NCI-H146 (cell line): ENCODE results near the gene TTC21B.
A peak's percentile ranks its signal among the peaks of the same experiment; 100 is the strongest.

ENCODE experiments used
- DNase-seq: peaks from one replicate; lab custom pipeline; 2025; lab: John Stamatoyannopoulos, UW

The TTC21B gene

DNA sequence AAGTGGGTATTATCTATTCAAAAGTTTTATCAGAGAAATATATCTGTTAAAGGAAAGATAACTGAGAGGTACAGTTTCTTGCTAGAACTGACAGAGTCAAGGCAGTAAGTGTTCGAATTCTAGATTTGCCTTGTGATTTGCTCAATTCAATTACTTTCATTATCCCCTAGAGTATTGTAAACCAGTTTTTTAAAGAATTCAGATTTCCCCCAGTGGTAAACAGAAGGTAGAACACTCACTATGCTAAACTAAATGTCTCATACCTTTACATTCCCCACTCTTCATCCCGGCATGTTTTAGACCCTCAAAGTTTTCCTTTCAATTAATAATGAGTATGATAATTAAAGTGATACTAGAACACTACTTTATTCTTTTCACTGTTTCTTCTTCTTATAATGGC lies 28.6 kb downstream of the TTC21B start:
- DNase-seq: no peak

DNA sequence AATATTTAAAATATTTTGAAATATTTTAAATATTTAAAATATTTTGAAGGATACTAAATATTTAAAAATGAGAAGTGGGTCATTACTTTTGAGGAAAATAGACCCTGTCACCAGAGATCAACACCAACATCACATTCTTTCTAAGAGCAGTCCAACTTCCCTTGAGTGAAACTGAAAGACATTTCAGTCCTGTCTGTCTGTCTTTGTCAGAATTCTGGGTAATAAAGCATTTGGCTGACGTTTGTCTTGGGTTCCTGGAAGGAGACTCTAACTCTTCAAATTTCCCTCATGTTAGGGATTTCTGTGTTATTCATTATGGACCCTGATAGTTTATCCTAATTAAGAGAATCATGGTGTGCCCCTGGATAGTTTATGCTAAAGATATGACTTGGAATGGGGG lies 32.8 kb downstream of the TTC21B start:
- no peak for DNase-seq

DNA sequence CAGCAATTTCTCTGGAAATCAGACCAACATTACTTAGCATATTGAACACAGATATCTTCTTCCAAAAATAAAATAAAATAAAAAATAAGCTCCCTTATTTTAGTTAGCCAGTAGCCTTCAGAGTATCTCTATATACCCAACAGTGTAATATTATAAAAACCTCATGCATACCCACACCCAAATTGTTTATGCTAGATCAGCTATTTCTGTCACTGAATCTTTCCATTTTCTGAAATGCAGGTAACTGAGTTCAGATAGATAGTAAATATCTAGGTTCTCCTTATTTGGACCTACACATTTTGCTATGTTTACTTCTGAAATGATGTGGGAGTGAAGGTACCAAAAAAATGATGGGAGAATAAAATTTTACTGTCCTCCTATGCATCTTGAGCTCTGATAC lies 39.9 kb downstream of the TTC21B start:
- DNase-seq: no peak

DNA sequence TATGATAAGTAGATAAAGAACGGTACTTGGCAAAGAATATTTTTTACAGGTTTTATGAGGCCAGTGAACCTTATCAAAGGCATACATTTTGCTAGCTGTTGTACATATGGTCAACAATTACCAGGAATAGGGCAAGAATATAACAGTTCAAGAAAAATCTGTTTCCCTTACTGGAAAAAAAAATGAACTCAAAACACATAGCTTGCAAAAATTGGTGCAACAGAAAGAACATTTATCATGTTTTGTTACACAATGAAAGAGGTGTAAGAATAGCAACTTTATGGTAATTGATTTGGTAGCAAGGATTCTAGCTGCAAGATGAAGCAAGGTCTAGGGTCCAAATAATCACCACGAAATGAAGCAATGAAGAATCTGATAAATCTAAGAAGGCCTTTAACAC lies 41.6 kb downstream of the TTC21B start:
- no peak for DNase-seq

DNA sequence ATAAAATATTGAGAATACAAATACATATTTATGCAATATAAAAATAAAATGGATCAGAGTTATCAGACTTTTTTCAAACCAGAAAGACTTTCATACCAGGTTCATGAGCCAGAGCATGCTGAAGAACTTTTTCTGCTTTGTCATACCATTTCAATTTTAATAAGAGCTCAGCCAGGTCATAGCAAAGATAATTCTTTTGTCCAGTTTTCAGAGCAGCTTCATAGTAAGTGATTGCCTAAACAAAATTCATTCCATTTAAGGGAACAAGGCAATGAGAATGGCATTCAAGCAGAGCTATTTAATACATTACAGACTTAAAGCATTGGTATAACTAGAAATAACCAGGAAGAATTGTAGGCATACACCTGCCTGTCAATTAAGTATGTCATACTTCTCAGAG lies 42.3 kb downstream of the TTC21B start:
- no peak for DNase-seq

DNA sequence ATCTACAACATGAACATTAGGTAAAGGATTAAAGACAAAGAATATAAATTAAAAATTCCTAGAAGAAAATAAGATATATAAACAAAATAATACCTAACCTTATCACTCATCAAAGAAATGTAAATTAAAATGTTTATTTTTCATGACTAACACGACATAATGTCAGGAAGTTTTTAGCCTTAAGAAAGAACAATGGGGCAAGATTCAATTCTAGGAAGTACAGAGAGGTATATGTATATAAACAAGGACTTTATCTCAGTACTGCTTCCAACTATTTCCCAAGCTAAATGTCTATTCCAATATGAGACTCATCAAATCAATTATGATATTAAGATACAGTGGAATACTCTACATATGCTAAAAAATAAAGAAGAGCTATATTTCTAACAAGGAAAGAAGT lies 44.1 kb downstream of the TTC21B start:
- no peak for DNase-seq

DNA sequence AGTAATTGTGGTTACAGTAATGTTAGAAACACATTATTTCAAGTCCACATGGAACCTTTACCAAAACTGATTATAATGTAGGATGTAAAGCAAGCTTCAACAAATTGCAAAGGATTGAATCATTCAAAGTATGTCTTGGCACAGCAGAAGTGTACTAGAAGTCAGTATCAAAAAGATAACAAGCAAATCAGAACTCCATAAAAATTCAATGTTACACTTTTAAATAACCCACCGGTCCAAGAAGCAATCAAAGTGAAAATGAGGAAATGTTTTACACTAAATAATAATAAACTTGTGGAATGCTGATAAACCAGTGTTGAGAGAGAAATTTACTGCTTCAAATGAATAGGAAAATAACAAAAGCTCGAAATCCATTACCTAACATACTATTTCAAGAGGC lies 47.7 kb downstream of the TTC21B start:
- DNase-seq: no peak

DNA sequence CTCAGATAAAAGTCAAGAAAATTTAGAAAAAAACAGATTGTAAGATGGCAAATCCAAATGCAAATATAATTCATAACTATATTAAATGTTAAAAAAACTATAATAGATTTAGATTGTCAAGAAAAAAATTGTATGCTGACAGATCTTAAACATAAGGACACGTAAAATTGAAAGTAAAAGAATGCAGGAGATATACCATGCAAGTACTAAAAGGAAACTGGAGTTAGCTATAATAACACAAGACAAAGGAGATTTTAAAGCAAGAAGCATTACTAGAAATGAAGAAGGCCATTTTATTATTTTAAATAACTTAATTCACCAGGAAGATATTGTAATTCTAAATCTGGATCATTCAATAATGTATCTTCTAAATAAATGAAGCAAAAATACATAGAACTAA lies 48.3 kb downstream of the TTC21B start:
- no peak for DNase-seq

DNA sequence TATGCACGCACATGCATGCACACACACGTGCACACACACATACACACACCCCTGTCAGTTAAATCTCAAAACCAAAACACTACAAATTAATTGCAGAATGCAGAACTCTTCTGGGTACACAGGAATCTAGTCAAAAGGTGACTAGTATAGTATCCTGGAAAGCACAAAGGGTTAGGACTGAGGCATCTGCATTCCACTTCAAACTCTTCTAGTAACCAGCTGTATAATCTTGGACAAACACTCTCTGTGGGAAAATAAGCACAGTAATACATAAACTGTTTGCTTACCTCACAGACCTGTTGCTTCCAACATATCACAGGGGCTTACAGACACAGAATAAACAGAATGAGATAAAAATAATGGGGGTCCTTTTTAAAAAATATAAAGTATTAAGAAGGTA lies 49.1 kb downstream of the TTC21B start:
- DNase-seq: no peak

DNA sequence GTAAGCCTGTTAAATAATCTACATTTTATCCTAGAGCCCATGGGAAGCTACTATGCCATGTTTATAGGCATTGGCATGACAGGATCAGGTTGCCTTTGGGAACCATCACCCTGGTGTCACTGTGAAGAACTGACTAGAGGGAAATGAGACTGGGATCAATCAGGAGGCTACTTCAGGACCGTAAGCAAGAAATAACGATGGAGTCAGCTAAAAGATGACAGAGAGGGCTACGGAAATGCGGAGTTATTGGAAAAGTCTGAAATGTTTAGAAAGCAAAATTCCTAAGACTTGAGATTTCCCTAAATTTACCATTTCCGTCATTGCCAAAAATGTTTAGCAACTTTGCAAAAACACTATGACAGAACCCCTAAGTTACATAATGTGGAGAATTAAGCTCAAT lies 50.2 kb downstream of the TTC21B start:
- no peak for DNase-seq

DNA sequence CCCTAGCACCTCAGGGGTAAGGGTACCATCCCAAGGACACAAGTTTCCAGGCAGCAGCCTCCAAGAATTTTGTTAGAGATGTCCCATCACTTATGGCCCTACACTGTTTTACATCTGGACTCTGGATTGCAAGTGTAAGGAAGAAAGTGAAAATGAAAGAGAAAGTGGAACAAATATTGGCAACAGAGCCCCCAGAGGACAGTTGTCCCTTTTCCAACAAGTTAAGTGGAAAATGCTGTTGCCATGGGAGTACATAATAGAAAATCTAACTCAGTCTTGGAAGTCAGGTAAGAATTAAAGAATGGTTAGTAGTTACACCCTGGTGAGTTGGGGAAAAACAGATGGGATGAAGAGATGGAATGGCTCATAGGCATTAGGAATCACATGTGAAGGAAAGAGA lies 50.6 kb downstream of the TTC21B start:
- DNase-seq: no peak

DNA sequence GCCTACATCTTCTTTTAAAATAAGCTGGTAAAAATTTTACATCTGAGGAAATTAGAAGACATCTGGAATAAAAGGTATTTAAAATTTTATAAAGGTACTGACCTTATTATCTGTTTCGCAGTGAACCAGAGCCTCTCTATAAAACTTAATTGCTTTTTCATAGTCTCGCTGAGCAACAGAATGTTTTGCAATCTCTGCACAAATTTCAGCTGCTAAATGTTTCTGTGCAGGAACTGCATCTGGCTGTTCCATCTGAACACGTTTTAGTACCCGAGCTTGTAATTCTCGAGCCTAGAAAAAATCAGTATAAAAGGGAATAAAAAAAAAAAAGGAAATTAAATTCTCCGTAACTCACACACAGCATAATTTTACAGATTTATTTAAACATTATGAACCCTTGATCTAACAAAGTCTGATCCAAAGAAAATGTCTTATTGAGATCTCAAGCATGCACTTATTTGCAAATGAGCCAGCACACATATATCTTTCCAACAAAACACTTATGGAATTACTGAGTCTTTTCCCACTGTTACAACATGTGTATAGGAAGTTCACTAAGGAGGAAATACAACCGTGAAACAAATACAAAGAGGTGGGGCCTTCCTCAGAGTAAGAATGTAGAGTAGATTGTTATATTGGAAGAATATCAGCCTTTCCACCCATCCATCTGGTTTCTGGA lies 51.8 kb downstream of the TTC21B start:
- DNase-seq: no peak

DNA sequence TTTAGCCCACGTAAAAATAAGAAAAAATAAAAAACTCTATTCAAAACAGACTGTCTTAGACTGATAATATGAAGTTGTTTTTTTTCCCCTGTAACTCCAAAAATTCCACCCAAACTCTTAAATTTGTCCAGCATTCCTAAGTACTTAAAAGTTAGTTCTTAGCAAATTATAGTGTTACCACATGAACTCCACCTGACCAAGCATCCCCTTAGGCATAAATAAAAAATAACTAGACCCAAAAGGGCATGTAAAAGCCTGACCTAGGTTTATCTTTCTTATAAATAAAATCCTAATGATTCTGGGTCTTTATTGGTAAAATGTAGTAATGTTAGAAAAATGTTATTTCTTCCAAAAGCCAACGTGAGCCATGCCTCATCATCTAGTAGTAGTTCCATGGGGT lies 54.3 kb downstream of the TTC21B start:
- no peak for DNase-seq

DNA sequence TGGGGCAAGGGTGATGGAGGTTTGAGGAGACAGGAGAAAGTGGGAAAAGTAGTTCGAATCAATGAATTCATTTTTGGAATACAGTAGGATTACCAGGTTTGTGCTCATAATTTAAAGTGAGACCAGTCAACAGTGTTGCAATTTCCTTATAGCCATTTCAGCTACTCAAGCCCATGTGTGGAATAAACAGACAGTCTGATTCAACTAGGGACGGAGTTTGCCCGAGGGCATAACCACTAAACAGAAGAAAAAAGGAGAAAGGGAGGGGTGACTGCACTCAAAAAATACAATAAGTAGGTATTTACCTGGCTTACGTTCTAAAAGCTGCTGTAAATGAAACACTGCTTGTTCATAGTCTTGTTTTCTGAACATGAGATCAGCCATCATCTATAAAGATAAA lies 55.2 kb downstream of the TTC21B start:
- peak; percentile 44 for DNase-seq

DNA sequence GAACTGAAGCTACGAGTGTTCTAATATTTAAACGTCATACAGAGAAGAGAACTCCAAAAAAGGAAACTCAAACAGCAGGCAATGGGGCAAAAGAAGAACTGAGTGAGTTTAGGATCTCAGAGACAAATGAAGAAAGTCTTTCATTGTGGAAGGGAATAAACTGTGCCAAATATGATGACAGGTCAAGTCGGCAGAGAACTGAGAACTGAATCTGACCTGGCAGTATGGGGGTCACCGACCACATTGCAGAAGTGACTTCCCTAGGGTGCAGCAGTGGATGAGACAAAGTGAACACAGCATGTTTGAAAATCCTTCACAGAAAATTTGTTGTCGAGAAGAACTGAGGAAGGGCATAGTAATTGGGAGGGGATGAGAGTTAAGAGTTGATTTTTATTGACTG lies 55.9 kb downstream of the TTC21B start:
- no peak for DNase-seq

DNA sequence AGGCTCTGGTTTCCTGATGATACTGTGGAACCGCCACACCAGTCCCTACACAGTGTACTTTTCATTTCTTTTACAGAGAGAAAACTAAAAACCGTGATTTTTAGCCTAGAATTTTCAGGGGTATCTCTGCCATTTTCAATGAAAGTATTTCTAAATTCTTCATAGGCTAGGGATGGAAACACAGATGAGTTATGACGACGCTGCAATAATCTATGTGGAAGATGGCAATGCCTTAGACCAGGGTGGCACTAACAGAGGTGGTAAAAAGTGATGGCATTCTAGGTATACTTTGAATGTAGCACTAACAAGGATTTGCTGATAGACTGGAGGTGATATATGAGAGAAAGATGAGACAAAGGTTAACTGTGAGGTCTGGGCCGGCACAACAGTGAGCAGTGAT lies 56.5 kb downstream of the TTC21B start:
- no peak for DNase-seq

DNA sequence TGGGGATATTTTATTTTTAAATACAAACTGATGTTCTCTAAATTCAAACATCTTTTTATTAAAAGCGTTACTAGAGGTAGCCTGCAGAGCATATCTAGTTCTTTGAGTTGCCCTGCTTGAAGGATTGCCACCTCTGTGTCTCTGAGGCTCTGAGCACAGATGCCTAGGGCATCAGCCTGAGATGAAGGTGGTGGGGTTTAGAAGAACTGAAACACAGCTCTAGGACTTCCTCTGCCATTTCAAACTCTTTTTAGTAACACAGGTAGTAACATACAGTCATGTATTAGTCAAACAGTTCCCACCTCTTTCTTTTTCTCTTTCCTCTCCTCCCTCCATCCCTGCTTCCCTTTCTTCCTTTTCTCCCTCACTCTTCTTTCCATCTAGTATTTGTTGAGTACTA lies 57.6 kb downstream of the TTC21B start:
- no peak for DNase-seq

DNA sequence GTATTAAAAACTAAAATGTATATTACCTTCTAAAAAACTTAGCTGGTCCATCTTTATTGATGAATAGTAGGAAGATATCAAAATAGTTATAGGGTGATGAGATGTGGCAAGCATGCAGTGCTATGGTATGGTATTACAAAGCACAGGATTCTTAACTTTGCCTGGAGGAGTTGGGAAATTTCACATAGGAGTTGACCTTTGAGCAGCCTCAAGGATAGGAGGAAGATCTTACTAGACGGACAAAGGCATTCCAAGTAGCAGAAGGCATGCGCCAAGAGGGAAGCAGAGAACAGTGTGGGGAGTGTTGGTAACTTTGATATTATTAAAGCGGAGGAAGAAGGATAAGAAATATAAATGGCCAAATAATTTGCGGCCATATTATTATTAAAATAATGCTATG lies 60.0 kb downstream of the TTC21B start:
- DNase-seq: no peak

DNA sequence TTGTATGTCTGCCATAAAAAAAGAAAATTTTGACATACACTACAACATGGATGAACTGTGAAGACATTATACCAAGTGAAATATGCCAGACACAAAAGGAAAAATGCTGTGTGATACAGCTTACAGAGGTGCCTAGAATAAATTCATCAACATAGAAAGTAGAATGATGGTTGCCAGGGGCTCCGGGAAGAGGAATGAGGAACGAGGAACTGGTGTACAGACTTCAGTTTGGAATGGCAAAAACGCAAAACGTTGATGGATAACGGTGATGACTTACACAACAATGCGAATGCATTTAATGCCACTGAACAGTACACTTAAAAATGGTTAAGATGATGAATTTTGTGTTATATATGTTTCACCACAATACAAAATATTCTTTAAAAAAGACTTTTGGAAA lies 61.0 kb downstream of the TTC21B start:
- DNase-seq: no peak

DNA sequence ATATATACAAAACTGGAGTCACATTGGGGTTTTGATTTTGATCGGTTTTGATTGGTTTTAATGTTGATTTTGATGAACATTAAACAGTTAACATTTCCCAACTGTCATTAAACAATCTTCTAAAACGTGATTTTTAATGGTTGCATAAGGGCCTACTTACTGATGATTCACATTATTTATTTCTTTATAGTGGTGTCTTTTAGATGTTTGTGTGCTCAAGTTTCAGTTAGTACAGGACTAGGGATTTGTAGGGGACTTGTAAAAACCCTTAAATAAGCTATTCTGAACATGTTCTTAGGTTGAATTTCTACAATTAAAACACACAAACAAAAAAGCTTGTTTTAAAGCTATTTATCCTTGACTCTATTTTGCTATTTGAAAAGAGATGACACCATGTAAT lies 61.6 kb downstream of the TTC21B start:
- no peak for DNase-seq

DNA sequence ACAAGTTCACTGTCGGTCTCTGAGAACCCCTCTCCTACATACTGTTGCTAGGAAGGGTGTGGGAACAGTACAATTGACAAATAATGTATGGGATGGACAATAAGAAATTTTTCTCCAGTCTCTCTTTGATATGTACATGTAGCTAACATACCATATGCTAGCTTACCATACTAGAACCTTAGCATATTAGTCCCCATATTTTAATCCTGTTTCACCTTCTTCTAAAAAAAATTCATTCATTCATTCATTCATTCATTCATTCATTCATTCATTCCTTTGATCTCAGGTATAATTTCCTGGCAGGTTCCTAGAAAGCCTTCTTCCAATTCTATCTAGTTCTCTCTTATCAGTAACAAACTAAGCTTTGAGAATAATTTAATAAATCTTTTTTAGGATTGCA lies 62.2 kb downstream of the TTC21B start:
- no peak for DNase-seq

DNA sequence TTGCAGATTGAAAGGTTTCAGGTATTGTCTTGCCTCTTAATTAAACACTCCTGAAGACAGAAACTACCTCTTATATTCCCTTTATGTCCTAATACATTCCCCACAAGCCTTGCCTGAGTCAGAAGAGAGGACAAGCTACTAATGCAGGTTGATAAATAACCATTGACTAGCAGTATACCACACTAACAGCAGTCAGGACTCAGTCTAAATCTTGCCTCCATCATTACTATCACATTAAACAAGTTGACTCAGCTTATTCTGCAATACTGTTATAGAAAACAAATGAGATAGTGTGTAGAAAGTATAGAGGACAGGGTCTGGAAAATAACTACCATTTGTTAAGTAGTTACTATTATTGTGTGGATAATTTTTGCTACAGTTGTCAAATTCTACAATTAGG lies 63.8 kb downstream of the TTC21B start:
- no peak for DNase-seq

DNA sequence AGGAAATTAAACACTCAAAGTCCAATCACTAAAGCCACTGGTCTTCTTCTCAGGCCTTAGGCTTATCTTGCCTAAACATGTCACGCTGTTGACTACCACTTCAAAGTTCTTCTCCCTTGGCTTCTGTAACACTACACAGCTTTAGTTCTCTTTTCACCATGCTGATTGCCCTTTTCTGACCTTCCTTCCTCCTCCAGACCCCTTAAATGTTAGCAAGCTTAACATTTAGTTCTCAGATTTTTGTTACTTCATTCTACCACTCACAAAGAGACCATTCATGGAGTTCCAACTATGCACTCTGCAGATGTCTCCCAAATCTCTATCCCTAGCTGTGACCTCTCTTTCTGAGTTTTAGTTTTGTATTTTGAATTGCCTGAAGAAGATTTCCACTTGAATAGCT lies 64.4 kb downstream of the TTC21B start:
- DNase-seq: no peak

DNA sequence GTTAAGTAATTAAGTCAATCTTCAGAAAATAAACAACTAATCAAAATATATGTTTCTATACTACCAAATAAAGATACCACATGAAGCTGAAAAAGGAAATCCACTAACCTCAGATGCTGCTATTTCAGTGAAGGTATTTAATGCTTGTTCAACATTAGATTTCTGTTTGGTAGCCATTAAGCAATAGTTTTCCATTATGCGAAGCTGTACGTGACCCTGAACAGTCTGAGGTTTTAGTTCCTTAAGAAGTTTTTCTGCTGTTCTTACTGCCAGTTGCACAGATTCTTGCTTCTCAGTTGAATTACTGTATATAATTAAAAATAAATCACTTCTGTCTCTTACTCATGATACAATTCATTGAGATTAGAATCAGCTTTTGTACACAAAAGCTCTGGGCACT lies 65.4 kb downstream of the TTC21B start:
- DNase-seq: no peak
